ENCODE results near the gene CREM.
"Not testable (repeated sequence)": the region's sequence is repeated elsewhere in the genome, so short reads cannot be mapped to it uniquely, and the experiment has no call there.

CREM gene

DNA sequence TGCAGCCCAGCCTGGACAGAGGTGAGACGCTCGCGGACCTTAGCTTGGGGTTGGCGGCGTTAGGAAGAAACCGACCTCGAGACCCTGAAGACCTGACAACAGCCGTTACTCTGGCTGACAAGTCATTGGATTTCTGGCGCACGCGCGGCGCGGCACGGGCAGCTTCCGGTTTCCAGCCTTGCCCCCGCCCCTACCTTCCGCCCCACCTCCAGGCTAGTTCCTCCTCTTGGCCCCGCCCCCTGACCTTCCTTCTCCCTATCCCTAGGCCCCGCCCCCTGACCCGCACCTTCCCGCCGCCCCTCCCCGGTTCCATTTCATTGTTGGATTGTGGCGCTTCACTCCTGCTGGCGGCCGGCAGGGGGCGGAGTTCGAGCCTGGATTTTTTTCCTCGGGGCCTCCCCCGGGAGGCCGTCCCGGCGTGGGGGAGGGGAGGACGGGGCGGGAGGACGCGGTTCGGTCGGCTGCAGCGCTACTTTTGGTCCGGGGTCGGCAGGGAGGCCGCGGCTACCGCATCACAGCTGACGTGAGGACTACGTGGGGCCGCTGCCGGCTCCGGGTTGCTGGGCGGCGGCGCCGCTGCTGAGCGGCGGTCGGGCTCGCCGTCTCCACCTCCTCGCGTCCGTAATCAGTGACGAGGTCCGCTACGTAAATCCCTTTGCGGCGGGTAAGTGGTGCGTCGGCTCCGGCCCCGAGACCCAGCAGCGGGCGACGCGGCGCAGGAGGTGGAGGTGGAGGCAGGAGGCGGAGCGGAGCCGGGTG lies at the start of gene CREM:
CREM (plus strand) TSS at position 317 of the 759 bp plus-strand sequence. CDS start 10,990 bp downstream, outside the sequence.
- peak; percentile 100 for DNase-seq

DNA sequence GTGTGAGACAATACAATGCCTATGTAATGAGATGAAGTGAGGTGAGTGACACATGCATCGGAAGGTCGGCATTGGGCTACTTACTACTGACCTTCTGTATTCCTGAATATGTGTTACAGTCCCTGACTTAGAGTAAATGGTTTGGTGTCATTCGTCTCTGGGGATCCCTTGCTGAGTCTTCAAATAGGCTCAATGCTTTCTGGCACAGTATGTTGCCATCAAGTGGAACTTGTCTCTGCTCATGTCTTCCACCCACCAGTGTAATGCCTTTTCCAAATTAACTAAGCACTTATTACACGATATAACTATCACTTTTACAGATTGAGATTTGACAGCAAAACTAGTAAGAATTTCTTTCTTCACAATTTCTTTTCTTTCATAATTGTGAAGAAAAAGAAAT lies 47.4 kb upstream of the CREM start:
- DNase-seq, result no peak

DNA sequence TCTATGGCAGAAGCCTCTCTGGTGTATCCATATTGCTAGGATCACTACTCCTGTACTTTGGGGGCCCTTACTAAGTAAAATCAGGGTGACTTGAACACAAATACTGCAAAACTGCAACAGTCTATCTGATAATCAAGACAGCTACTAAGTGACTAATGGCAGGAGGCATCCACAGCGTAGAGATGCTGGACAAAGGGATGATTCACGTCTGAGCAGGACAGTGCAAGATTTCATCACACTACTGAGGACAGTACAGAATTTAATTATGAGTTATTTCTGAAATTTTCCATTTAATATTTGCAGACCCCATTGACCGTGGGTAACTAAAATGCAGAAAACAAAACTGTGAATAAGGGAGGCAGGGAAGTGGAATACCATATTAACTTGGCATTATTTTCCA lies 46.9 kb upstream of the CREM start:
- DNase-seq, result no peak

DNA sequence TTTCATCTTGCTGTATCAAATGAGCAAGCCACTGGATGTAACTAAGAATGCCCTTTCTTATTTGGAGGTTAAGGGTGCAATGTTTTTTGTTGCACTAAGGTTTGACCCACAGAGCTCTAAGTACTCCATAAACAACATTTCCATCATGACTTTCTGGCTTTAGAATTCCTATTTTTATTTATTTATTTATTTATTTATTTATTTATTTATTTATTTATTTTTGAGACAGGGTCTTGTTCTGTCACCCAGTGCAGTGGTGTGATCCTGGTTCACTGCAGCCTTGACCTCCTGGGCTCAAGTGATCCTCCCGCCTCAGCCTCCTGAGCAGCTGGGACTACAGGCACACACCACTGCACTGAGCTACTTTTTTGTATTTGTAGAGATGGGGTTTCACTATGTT lies 46.4 kb upstream of the CREM start:
- not testable (repeated sequence) for DNase-seq

DNA sequence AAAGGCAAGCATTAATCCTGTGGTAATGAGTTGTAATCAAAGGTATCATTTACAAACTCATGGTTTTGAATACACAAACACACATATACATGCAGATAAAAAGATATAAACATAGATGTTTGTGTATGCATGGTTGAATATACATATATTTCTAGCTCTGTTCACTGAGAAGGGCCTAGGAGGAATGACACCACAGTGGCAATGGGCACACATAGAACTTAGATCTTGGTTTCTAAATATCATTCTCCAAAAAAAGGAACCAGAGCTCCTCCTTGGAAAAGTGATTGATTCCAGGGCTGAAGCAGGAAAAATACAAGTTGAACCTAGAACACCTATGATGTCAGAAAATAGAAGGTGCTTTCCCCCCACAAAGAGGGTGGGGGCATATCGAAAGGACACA lies 43.4 kb upstream of the CREM start:
- DNase-seq, result no peak

DNA sequence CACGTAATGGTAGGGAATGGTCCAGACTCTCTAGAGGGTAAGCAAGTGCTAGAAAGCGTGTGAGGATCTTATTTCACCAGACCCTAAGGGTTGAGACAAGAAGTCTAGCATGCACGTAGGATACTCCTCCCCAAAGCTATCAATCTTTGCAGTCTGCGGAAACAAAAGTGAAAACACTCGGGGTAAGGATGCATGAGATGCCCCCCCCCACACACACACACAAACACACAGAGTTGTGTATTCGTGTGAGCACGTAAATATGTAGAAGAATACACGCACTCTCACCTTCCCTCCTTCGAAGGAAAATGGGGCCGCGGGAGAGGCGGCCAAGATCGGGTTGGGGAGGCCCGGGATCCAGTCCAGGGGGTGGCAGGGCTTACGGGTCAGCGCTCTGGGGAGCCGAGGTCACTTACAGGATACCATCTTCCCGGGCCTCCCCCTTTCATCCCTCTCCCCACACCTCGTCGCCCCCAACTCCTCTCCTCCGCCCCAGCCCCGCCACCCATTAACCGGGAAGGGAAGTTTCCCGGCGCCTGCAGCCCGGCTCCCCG lies 37.0 kb upstream of the CREM start:
- DNase-seq, result no peak

DNA sequence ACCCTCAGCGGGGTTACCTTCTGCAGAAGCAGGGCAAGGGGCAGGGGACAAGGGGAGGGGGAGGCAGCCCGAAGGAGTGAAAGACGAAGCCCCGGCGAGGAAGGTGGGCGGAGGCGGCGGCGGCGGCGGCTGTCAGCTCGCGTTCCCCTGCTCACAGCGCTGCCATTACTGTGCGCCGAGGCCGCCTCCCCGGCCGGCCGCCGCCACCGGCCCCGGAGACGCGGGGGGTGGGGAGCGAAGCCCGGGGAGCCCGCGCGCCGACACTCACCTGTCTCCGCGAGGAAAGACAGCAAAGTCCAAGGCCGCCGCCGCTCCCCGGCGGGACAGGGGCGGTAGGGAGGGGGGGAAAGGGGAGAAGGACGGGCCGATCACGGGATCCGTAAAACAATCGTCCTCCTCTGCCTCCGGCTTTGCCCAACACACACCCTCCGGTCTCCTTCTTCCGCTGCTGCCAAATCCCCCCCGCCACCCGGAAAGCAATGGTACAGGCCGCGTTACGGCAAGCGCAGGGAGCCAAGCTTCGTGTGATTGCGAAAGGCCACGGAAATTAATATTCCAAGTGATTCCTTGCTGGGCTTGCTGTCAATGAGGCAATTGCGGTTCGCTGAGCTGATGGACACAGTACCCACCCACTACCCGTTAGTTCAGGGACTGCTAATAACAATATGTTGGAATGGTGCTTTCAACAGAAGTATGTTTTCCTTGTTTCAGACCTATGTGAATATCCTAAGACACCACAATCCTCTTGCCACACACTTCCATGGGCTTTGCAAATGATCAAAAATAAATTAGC lies 36.3 kb upstream of the CREM start, which contains the start of gene CUL2:
CUL2 (minus strand) TSS at position 180 of the 793 bp plus-strand sequence. CDS start 19,024 bp downstream, outside the sequence.
- peak; percentile 91 for DNase-seq

DNA sequence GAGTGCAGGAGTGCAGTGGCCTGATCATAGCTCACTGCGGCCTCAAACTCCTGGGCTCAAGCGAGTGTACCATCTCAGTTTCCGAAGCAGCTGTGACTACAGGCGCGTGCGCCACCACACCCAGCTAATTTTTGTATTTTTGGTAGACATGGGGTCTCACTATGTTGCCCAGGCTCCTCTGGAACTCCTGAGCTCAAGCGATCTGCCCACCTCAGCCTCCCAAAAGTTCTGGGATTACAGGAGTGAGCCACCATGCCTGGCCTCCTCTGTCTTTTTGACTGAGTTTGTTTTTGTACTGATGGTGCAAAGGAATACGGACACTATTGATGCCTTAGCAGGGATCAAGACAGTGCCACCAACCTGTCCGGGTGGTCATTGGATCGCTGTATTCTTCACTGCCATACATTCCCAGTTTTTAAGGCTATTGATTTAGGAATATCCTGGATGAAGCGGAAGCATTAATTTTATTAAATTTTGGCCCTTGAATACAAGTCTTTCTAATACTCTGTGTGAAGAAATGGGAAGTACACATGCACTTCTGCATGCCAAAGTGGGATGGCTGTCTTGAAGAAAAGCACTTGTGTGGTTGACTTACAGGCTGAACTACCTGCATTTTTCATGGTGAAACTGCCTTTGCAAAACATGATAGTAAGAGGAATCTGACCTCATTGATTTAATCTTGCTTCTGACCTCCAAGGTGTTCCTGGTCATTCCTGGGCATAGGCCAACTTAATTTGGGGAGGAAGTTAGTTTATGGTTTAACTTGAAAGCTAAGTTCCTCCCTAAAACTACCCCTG lies 34.5 kb upstream of the CREM start:
- DNase-seq, result no peak

DNA sequence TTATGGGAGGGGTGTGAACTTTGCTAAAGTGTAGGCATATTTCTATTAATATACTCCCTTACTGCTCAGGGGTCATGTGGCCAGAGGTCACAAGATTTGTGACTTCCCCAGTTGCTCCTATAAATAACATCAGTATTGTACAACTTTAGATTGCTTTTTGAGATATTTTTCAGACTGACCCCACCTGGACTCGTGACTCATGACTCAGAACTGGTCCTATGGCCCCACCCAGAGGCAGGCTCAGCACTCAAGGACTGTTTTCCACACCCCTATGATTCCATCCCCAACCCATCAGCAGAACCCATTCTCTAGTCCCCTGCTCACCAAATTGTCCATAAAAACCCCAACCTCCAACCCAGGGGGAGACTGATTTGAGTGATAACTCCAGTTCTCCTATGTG lies 33.8 kb upstream of the CREM start:
- no peak for DNase-seq

DNA sequence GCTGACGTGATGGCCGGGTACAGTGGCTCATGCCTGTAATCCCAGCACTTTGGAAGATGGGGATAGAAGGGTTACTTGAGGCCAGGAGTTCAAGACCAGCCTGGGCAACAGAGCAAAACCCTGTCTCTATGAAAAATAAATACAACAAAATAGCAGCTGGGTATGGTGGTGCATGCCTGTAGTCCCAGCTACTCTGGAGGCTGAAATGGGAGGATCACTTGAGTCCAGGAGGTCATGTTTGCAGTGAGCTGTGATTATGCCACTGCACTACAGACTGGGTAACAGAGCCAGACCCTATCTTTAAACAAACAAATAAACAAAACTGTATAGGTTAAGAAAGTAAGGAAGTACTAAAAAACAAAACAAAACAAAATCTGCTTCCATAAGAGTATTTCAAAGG lies 30.3 kb upstream of the CREM start:
- no peak for DNase-seq

DNA sequence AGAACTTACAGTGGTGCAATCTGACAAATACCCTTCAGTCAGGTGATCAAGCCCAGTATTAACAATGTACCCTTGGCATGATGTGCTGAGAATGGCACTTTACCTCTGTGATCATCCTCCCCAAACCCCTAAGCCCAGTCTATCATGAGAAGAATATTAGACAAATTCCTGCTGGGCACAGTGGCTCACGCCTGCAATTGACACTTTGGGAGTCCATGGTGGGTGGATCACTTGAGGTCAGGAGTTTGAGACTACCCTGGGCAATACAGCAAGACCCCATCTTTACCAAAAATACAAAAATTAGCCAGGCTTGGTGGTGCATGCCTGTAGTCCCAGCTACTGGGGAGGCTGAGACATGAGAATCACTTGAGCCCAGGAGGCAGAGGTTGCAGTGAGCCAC lies 29.1 kb upstream of the CREM start:
- no peak for DNase-seq

DNA sequence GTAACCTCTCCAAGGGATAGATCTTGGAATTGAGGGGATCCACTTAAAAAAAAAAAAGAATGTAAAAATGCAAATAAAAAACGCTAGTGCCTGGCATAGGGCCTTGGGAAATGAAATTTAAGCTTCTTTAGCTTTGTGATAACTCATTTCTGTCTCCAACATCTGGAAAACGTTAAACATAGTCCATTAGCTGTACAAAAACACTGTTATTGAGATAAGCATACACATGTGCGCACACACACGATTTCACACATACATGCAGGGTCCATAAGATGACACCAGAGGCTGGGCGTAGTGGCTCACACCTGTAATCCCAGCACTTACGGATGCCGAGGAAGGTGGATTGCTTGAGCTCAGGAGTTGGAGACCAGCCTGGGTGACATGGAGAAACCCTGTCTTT lies 22.8 kb upstream of the CREM start:
- DNase-seq, result no peak

DNA sequence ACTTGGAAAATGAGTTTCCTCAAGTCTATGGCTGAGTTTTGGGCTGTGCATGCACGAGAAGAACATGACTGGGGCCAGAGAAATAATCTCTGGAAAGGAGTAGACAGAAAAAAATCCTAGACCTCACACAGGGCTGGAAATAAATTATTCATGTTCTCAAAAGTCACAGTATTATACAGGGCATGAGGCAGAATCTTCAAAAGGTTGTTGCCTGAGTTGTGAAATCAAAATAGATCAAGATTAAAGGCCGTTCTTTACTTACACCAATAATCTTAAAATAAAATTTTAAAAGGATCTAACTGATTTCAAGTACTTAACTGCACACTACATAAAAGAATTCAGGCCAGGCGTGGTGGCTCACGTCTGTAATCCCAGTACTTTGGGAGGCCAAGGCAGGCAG lies 14.1 kb upstream of the CREM start:
- no peak for DNase-seq

DNA sequence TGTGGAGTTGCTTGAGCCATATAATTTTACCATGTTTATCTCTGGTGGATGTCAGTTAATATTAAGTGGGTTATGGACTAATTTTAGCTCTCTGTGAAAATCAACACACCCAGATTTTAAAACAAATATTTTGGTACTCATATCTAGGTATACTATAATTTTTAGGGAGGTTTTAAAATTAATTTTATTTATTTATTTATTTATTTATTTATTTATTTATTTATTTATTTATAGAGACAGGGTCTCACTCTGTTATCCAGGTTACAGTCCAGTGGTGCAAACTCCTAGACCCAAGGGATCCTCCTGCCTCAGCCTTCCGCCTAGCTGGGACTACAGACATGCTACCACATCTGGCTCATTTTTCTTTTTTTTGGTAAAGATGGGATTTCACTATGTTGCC lies 7.3 kb upstream of the CREM start:
- no peak for DNase-seq

DNA sequence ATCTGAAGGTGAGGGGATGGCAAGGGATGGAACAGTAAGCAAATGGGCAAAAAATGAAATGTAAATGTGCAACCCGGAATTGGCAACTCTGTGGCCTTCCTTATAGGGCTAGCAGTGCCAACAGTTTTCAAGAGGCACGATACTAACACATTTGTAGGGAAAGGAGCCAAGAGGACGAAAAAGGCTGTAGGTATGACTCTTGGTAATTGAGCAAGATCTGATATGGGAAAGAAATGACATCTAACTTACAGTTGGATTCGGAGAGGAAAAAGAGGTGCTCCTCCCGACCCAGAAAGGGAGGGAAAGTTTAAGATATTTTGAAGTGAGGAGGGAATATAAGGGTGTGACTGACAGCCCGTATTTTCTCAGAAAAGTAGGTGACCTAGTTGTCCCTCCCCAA lies 2.1 kb upstream of the CREM start:
- DNase-seq, result no peak

DNA sequence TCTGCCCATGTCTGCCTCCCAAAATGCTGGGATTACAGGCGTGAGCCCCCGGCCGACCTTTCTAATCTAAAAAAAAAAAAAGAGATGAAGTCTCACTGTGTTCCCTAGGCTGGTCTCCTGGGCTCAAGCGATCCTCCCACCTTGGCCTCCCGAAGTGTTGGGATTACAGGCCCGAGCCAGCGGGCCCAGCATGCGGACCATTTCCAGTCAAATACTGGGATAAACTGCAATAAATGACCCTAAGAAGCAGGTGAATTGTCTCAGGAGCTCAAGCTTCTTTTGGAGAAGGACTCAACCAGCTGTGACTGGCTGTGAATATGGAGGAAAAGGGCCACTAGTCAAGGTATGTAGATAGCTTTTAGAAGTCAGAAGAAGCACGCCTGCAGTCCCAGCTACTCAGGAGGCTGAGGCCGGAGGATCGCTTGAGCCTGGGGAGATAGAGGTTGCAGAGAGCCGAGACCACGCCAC lies 550 bp upstream of the CREM start:
- no peak for DNase-seq

DNA sequence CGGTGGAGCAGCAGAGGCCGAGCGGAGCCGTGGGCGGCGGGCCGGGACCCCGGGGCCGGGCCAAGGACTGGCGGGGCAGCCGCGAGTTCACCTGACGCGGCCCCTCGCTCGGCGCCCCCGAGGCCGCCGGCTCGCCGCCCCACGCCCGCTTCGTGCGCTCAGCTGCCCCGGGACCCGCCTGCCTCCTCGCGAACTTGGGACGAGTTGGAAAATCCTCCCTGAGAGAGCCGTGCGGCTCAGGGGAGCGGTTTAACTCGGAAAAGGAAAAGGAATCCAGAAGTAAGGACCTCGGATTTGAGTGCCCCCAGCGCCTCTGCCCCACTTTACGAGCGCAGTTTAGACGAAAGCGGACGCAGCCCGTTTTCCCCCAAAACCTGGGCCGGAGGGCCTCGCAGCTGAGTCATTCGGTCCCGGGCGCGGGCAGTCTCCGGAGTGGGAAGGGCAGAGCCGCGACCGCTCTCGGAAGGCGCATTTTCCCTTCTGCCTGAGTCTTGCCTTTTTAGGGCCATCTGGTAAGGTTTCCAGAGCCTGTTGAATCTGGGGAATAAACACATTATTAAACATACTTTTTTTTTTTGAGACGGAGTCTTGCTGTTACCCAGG lies 744 bp downstream of the CREM start:
- DNase-seq, result peak; percentile 55 to 69

DNA sequence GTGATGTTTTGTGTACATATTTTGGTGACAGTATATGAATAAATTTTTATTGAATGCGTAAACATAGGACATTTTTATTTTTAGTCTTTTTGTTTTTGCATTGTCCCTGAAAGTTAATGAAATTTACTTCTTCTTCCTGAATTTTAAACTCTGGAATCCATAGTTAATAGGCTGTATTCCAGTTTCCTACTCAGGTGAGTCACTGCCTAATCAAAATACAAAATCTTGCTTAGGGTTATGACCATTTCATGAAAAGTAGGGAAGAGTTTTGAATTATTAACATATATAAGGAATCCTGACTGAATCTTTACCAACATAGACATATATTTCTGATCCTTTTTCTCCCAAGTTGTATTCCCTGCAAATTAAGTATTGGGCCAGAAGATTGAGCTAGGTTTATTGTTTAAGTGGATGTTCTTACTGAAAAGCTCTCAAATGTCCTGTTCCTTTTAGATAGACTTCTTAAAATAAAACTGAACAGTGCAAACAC lies 2.6 kb downstream of the CREM start:
- DNase-seq, result no peak

DNA sequence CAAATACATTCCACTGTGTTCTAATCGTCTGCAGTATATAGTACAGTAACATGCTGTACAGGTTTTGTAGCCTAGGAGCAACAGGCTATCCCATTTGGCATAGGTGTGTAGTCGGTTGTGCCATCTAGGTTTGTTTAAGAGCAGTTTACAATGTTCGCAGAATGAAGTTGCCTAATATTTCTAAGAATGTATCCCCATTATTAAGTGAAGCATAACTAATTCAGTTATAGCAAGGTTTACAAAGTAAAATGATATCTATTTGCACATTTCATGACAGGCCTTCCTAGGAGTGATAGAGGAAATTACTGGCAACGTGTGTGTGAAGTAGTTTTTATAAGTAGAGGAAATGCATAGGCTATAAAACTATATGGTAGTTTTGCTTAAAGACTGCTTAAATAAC lies 4.0 kb downstream of the CREM start:
- no peak for DNase-seq

DNA sequence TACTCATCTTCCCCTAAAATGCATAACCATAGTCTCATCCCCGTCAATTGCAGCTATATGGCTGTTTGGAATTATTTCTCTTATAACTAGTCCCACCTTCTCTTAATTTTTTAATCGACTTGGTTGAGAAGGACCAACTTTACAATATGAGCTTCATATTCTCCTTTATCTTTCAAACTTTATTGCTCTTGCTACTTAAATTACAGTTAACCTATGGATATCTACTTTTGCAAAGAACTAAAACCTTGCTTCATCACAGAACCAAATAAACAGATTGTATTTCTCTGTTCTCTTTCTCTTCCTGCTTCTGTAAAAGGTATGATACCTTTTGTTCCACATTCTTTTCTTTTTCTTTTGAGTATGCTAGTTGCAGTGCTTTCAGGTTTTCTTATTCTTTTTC lies 6.1 kb downstream of the CREM start:
- no peak for DNase-seq

DNA sequence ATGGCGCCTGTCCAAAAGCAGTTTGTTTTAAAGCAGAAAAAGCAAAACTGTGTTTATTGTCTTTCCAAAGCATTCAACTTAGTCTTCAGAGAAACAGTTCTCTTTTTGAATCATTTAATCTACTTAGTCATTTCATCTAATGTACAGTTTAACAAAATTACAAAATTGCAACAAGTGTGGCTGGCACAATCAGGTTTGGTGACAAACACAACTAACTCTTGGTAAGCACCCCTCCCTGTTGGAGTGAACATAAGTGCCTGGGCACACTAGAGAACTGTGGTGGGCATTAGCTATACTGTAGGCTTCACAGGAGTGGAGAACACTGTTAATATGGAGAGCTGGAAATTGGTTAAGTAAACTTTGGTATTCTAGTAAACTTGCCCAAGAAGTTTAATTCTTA lies 6.9 kb downstream of the CREM start:
- DNase-seq, result no peak

DNA sequence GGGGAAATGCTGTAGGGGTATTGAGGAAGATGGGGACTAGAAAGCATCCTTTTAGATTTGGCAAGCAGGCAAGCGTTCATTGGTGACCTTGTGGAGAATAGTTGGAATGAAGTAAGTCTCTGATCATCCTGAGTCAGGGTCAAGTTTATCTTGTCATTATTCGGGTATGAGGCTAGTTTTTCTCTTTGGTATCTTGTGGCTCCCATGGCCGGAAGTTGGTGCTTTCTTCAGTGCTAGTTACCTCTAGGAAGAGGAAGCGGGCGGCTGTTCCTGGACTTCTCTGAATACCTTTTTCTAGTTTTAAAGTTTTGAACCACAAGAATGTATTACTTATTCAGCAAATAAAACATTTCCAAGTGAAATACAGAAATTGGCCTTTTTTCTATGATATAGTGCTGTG lies 9.2 kb downstream of the CREM start:
- DNase-seq, result peak in 1 of 2 donors; percentile 12
